Activated T-helper 9 cell treated with anti-CD3 and anti-CD28 coated beads, Interleukin-2, amount 50 U/mL, for 16 hours (primary cell): ENCODE data around the gene OR10V1.

Experiments
- DNase-seq: peaks from one replicate; pipeline ENCODE4 v3.0.0-alpha.2; 2020; ENCODE audit warnings: low read depth

The OR10V1 gene

GRCh38 chr11:59668188-59668949 is 45.3 kb downstream of the OR10V1 start:
- DNase-seq: peak; percentile 65

GRCh38 chr11:59667812-59668187 is 45.8 kb downstream of the OR10V1 start:
- DNase-seq: no peak

DNA sequence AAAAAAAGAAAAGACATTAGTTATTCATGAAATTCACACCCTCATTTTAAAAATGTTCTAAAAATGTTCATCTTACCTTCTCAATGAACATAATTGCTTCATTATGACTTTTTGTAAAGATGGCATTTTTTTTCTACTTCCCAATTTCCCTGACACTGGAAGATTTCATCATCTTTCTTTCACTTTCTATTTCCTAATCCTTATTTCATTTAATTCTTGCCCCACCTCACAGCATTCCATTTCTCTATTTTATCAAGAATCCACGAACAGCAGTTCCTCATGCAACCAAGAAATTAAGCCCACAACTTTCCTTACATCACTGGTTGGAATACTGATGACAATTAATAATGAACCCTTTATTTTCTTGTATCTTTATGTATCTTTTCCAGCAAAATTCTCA is 46.7 kb downstream of the OR10V1 start:
- DNase-seq: no peak
